Chondrocyte (in vitro differentiated cells): ENCODE measurements around the gene SPECC1L. TPM values are rescaled to one million over a fixed set of nuclear protein-coding genes. Genes with fewer than 3 reads are reported as not detected.
A peak's percentile ranks its signal among the peaks of the same experiment; 100 is the strongest.

ENCODE experiments used
- DNase-seq: peaks from one replicate; pipeline ENCODE4 v3.0.0; 2021; ENCODE audit warnings: mixed read lengths, low spot score
- H3K27ac Mint-ChIP-seq: one replicate; pipeline ENCODE4 v1.8.0; 2021; ENCODE audit warnings: mild to moderate bottlenecking, moderate library complexity, mixed read lengths; ENCODE audit not compliant: unreplicated experiment
- H3K27me3 Mint-ChIP-seq: 2 replicates; pipeline ENCODE4 v1.8.0; 2021; ENCODE audit warnings: low read depth, mixed read lengths
- H3K36me3 Mint-ChIP-seq: 2 replicates; pipeline ENCODE4 v1.8.0; 2021; ENCODE audit warnings: low read depth, mixed read lengths
- H3K4me1 Mint-ChIP-seq: 2 replicates; pipeline ENCODE4 v1.8.0; 2021; ENCODE audit warnings: low read depth, mild to moderate bottlenecking, mixed read lengths
- H3K4me3 Mint-ChIP-seq: one replicate; pipeline ENCODE4 v1.8.0; 2021; ENCODE audit warnings: mild to moderate bottlenecking, moderate library complexity, mixed read lengths; ENCODE audit not compliant: unreplicated experiment
- H3K9me3 Mint-ChIP-seq: 2 replicates; pipeline ENCODE4 v1.8.0; 2021; ENCODE audit warnings: low read depth, mixed read lengths
- total RNA-seq: library from RNA; stranded (reverse); gene quantifications from 3 replicates; pipeline ENCODE4 v1.2.1, GENCODE V29; 2021
- TF ChIP-seq, protein P1 (sequence below): fragments of 200-600 bp; sonication (generic); IDR thresholded peaks from 2 replicates; pipeline ENCODE4 v1.5.0; 2021; ENCODE audit warnings: antibody characterized with exemption, mild to moderate bottlenecking, moderate library complexity

The SPECC1L gene
- total RNA-seq, 1 donor from 2014 or later: 91.3 TPM

DNA sequence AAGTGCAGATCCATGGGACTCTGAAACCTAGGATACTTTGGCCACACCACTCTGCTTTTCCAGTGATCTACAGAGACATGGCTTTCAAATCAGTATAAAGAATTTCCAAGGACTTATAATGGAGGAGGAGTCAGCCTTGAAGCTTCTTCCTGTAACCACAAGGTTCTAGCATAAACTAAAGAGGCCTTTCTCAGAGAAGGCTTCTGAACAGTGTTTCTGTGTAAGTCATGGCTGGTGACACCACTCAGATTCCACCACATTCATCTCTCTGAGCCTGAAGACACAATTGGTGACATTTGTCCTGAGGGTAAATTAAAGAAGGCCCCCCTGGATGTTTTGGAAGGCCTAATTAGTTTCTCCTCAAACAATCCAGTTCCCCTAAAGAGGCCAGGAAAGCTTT is 127.8 kb downstream of the SPECC1L start:
- no peaks in the 10 kb centered on the region for H3K9me3 Mint-ChIP-seq
- no peak overlapping the region for H3K4me3 Mint-ChIP-seq
- DNase-seq: no peak
- TF ChIP-seq, protein P1, sequence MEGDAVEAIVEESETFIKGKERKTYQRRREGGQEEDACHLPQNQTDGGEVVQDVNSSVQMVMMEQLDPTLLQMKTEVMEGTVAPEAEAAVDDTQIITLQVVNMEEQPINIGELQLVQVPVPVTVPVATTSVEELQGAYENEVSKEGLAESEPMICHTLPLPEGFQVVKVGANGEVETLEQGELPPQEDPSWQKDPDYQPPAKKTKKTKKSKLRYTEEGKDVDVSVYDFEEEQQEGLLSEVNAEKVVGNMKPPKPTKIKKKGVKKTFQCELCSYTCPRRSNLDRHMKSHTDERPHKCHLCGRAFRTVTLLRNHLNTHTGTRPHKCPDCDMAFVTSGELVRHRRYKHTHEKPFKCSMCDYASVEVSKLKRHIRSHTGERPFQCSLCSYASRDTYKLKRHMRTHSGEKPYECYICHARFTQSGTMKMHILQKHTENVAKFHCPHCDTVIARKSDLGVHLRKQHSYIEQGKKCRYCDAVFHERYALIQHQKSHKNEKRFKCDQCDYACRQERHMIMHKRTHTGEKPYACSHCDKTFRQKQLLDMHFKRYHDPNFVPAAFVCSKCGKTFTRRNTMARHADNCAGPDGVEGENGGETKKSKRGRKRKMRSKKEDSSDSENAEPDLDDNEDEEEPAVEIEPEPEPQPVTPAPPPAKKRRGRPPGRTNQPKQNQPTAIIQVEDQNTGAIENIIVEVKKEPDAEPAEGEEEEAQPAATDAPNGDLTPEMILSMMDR: no peak
- no peak overlapping the region for H3K27ac Mint-ChIP-seq
- H3K27me3 Mint-ChIP-seq: no peaks in the 10 kb centered on the region
- H3K4me1 Mint-ChIP-seq: peaks cover 28% of the 10 kb centered on the region
- H3K36me3 Mint-ChIP-seq: peaks cover 21% of the 10 kb centered on the region

DNA sequence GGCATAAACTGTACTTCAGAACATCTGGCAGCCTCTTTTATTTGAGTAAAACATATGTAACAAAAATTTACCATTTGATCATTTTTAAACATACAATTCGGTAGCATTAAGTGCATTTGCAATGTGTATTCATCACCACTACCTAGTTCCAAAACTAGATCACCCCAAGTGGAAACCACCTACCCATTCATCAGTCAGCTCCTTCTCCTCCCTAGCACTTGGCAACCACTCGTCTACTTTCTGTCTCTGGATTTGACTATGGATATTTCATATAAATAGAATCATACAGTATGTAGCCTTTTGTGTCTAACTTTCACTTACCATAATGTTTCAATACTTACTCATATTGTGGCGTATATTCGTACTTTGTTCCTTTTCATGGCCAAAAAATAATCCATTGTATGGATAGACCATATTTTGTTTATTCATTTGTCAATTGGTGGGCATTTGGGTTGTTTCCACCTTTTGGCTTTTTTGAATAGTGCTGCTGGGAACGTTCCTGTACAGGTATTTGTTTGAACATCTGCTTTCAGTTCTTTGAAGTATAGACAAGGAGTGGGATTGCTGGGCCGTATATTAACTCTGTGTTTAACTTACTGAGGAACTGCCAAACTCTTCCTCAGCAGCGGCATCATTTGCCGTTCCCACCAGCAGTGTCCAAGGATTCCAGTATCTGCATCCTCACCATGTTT is 129.5 kb downstream of the SPECC1L start:
- H3K27me3 Mint-ChIP-seq: no peaks in the 10 kb centered on the region
- no peaks in the 10 kb centered on the region for H3K9me3 Mint-ChIP-seq
- H3K4me3 Mint-ChIP-seq: no peak overlapping the region
- H3K4me1 Mint-ChIP-seq: peaks cover 41% of the 10 kb centered on the region
- TF ChIP-seq, protein P1: no peak
- H3K36me3 Mint-ChIP-seq: peaks cover 24% of the 10 kb centered on the region
- peak overlapping the region; percentile 14 for H3K27ac Mint-ChIP-seq
- no peak for DNase-seq

DNA sequence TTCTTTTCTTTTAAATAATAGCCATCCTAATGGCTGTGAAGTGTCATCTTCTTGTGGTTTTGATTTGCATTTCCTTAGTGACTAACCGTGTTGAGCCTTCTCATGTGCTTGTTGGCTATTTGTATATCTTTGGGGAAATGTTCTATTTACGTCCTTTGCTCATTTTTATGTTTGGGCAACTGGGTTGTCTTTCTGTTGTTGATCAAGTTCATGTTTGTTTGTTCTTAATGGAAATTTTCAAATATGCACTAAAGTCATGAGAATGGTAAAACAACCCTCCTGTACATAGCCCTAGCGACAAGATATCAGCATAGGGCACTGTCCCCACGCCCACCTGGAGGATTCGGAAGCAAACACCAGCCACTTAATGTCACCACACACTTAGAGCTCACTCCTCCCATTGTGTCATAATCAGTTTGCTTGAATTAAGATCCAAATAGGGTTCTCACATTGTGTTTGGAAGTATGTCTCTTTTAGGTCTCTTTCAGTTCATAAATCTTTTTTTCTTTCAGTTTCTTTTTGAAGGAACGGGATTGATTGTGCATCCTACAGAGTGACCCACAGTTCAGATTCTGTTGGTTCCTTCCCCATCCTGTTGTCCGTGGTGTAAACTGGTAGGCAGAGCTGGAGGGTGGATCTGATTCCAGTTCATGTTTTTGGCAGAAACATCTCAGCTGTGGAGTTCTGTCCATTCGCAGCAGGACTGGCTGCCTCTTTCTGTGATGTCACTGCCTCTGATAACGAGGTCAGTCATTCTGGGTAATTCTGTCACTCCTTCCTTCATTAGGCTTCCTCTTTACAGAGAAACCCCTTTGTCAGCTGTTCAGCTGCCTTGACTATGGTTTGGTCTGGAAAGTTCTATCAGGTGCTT is 130.3 kb downstream of the SPECC1L start:
- H3K9me3 Mint-ChIP-seq: no peaks in the 10 kb centered on the region
- H3K4me3 Mint-ChIP-seq: no peak overlapping the region
- no peak overlapping the region for H3K27ac Mint-ChIP-seq
- DNase-seq: no peak
- H3K36me3 Mint-ChIP-seq: peaks cover 21% of the 10 kb centered on the region
- TF ChIP-seq, protein P1: no peak
- H3K4me1 Mint-ChIP-seq: peaks cover 41% of the 10 kb centered on the region
- no peaks in the 10 kb centered on the region for H3K27me3 Mint-ChIP-seq

DNA sequence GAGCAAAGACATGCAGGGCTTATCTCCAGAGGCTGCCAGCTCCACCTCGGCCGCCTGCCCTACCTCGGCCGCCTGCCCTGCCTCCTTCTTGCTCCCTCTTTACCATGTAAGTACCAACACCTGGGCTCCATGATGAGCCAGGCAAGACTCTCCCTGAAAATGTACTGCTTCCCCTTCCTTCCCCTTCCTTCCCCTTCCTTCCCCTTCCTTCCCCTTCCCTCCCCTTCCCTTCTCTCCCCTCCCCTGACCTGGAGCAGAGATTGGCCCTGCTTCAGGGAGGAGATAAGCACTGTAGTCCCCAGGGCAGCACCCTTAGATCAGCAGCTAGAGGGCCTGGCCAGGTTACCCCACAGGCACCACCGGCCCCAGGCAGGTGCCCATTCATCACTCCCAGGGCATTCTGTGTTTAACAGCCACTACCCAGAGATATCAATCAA is 131.3 kb downstream of the SPECC1L start:
- Mint-ChIP-seq H3K4me3 (no peak overlapping the region), H3K9me3 (no peaks in the 10 kb centered on the region), H3K36me3 (peaks cover 17% of the 10 kb centered on the region), H3K27ac (peak overlapping the region; percentile 95), H3K27me3 (no peaks in the 10 kb centered on the region), H3K4me1 (peaks cover 47% of the 10 kb centered on the region)
- DNase-seq: no peak
- TF ChIP-seq, protein P1: no peak

DNA sequence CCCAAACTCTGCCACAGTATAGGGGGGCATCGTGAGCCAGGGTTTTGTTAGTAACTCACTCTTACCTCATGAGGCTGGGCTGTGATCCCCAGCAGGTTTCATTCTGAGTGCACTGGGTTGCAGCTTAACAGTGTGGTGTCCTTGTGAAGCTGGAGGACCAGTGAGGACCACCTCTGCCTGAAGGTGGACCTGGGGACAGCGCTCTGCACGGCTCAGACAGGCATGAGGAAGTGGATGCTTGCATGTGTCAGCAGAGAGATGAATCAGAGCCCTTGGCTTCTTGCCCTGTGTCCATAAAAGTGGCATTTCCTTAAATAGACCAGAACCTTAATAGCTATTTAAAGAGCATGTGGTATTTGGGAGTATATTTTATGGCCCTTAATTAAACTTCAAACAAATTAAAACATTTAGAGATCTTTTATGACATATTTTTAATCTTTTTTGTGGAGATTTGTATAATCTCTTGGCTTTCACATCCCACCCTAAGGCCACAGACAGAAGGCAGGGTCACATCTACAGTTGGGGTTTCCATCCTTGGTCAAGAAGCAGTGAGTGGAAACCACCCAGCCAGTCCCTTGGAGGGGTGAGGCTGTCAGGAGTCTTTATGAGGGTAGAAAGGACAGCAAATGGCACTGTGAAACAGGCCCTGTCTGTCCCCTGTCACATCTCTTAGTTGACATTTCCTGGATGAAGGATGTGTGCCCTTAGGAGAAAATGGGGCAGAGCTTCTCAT is 132.0 kb downstream of the SPECC1L start:
- DNase-seq: no peak
- Mint-ChIP-seq H3K36me3 (peaks cover 17% of the 10 kb centered on the region), H3K4me1 (peaks cover 54% of the 10 kb centered on the region), H3K4me3 (peak overlapping the region; percentile 35), H3K27ac (peak overlapping the region; percentile 95), H3K27me3 (no peaks in the 10 kb centered on the region), H3K9me3 (no peaks in the 10 kb centered on the region)
- TF ChIP-seq, protein P1: peak; percentile 24
